Posterior cingulate gyrus (tissue), 11 donors: ENCODE measurements around the gene PYGB.

Experiments
- DNase-seq, 10 donors: peaks; one replicate each; pipeline versions ENCODE4 v3.0.0 to v3.0.0-alpha.2; 2020 to 2021; ENCODE audit warnings: mixed read lengths in 3 of 10
- intact Hi-C: fragments of 100-400 bp; cut with DNase I; formaldehyde crosslinking; loops from one replicate; pipeline ENCODE4 v1.15.1; 2023

PYGB gene

DNA sequence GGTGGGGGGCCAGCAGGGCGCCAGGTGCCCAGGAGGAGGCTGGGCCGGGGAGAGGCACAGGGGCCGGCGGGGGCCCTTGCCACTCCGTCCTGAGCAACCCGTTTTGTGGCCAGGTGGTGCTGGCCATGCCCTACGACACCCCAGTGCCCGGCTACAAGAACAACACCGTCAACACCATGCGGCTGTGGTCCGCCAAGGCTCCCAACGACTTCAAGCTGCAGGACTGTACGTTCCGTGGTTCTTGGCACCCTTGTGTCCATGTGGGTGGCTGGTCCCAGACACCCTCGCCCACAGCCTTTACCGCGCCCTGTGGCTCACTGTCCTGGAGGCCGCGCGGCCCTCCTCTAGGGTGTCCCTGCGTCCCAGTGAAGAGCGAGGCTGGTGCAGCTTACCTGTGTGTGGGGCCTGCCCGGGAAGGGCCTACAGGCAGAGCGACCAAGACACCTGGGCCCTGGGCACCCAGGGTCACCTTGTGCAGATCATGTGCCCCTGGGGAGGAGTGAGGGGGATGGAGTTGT lies 28.7 kb downstream of the PYGB start:
- DNase-seq: peak in 6 of 10 donors; percentile 5 to 71 (median 34)
- intact Hi-C loops: no loop called here

DNA sequence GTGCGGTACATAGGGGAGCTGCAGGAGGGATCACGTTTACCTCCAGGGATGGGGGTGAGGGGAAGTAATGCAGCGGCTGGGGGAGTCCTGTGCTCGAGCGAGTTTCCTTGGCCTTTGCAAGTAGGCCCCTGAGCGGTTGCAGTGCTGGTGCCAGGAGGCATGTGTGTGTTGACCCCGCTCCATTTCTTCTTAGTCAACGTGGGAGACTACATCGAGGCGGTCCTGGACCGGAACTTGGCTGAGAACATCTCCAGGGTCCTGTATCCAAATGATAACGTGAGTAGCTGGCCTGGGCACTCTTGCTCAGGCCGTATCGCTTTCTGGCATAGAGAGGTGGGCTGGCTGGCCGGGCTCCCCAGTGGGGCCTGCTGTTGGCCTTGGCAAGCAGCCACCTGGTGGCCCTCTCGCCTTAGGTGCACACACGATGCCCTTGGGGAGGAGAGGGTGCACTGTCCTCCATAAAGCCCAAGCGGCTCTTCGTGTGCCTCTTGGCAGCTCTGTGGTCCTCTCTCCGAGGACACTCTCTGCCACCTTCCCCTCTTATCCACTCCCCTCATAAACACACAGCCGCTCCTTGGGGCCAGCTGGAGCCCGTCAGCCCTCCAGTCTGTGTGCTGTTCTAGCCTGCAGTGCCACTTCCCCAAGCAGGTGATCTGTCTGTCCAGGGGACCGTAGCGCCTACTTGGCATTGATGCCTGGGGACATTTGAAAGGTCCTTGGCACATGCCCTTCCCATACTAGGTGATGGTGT lies 29.3 kb downstream of the PYGB start:
- DNase-seq: peak in 8 of 10 donors; percentile 4 to 76 (median 9)
- intact Hi-C loops: no loop called here

DNA sequence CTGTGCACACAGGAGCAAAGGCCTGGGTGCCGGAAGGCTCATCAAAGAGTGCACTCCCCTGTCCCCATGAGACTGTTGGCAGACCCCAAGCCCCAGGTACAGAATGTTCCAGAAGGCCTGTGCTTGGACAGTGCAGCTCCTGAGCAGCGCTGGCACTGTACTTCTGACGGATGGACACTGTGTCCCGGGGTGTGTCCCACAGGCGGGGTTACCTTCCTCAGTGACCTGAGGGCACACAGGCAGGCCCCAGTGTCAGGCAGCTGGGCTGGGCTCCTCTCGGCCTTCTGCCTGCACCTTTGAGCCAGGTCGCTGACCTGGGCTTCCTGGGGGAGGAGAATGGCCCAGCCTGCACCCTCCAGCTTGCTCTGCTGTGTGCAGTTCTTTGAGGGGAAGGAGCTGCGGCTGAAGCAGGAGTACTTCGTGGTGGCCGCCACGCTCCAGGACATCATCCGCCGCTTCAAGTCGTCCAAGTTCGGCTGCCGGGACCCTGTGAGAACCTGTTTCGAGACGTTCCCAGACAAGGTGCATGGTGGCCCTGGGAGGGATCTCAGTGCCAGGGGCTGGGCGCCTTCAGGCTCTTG lies 30.1 kb downstream of the PYGB start:
- intact Hi-C loops: no loop called here
- DNase-seq: peak in 7 of 10 donors; percentile 3 to 78 (median 21)

DNA sequence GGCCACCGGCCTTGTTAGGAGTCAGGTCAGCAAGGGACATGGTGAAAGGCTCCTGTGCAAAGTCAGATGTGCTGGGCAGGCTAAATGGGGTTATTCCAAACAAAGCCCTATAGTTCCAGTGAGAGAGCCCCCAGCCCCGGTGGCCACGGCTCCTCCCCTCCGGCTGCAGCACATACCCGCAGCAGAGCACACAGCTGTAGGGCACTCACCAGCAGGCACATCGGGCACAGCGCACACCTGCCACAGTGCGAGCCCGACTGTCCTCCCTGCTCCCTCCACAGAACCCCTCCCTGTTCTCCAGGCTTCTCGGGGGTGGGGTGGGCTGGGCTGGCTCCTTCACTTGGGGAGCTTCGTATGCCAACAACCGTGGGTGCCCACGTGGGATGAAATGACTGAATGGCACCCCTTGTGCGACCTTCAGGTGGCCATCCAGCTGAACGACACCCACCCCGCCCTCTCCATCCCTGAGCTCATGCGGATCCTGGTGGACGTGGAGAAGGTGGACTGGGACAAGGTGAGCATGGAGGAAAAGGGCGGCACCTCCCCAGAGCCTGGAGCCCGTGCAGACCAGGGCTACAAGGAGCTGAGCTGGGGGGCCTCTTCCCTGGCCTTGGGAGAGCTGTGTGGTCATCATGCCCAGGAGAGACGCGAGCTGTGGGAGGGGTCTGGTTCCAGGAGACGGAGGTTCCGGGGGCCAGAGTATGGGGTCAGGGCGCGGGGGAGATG lies 30.9 kb downstream of the PYGB start:
- DNase-seq: peak in 7 of 10 donors; percentile 4 to 76 (median 19)
- intact Hi-C loops: no loop called here

DNA sequence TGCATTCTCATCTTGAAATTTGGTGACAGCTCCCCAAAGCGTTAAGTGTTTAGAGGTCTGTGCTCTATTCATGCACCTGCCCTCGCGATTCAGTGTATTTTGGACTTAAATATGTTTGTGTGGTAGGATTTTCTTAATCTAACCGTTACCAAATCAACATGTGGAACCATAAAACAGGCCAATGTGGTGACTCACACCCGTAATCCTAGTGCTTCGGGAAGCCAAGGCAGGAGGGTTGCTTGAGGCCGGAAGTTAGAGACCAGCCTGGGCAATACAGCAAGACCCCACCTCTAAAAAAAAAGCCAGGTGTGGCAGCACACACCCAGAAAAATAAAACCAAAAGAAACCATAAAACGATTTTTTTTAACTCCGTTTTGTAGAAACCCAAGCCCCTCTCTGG lies 31.5 kb downstream of the PYGB start:
- intact Hi-C loops: no loop called here

DNA sequence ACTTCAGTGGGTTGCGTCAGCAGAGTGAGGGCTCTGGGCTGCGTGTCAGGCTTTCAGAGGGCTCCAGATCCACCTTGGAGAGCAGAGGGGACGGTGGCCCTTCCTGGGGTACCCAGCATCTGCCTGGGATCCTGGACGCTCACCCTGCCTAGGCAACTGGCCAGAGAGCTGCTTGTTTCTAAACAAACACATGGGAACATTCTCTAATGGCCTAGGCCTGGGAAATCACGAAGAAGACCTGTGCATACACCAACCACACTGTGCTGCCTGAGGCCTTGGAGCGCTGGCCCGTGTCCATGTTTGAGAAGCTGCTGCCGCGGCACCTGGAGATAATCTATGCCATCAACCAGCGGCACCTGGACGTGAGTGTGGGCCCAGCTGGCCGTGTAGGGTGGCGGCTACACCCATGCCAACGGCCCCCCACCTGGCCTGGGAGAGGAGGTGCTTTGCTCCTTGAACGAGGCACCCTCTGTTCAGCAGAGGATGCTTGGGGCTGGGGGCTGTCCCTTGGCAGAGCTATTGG lies 32.2 kb downstream of the PYGB start:
- intact Hi-C loops: no loop called here
- DNase-seq: peak in 7 of 10 donors; percentile 8 to 83 (median 25)

More for the DNA sequence above, 31.5 kb downstream of the PYGB start:
- DNase-seq: peak in 2 of 10 donors; percentile 12 to 45

DNA sequence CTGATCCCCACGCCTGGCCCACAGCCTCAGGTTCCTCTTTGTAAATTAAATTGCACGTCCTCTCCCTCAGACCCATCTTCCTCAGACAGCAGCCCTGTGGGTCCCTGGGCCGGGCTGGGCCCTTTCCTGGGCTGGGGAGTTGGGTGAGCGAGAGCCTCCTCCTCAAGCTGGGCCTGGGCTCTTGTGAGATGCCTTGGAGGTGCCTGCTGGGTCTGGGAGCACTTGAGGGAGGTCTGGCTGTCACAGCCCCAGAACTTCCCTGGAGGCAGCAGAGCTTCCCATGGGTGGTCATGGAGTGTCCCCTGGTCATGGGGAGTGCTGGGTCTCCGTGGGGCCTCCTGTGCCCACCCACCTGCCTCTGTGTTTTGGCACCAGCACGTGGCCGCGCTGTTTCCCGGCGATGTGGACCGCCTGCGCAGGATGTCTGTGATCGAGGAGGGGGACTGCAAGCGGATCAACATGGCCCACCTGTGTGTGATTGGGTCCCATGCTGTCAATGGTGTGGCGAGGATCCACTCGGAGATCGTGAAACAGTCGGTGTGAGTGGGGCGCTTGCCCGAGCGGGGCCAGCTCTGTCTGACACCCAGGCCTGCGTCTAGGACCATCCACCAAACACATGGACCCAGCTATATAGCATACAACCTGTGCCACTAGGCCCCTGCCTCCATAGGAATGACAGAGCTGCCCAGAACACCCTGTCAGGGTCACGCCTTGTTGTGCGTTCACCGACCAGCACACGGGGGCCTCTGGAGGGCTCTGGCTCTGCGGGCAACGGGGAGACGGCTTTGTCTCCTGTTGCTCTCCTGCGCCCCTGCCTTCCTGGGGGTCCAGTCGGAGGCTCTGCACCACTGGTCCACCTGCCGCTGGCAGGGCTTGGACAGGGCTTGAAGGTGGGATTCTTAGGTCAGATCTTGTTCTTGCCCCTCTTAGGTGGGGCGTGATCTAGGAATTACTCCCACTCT lies 33.0 kb downstream of the PYGB start:
- peak in 7 of 10 donors; percentile 4 to 82 (median 19) for DNase-seq
- intact Hi-C loops: no loop called here

DNA sequence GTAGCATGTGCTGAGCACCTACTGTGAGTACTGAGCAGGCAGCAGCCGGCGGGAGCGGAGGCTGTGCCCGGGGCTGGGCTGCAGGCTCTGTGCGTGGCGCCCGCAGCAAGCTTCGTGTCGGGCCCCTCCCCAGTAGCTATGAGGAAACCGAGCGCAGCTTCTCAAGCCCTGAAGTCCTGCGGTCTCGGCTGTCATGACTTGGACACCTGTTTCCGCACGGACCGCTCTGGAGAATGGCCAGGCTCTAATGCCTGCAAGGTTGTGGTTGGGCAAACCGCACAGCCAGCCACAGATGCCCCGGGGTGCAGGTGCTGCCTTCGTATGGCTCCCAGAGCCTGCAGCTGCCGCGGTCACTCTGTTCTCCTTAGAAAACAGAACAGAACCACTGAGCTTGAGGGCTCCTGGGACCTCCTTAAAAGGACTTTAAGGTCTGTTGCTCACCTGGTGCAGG lies 33.7 kb downstream of the PYGB start:
- peak in 7 of 10 donors; percentile 3 to 82 (median 12) for DNase-seq
- intact Hi-C loops: no loop called here

DNA sequence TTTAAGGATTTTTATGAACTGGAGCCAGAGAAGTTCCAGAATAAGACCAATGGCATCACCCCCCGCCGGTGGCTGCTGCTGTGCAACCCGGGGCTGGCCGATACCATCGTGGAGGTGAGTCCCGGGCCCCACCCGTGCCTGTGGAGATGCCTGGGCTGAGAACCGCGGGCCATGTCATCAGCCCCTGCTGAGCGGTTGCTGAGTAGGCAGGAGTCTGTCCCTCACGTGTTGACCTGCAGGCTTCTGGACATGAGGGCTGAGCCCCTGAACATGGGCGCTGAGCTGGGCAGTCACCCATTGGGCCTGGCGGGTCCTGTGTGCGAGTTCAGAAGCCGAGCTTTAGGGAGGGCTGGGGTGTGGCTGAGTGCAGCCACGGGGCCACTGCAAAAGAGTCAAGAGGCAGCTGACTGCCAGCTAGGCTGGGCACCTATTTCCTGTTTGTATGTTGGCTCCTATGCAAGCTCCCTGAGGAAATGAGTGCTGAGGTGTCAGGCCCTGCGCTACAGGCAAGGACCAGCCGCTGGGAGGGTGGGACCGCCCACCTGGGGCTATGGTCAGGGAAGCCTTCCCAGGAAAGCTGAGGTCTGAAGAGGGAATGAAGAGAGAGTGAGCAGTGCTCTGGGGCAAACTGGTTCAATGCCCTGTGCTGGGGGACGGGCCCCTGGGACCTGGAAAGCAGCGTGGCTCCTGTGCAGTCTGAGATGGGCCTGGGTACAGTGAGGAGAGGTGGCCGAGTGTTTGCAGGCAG lies 34.3 kb downstream of the PYGB start:
- DNase-seq: peak in 8 of 10 donors; percentile 2 to 70 (median 18)
- intact Hi-C loops: no loop called here

DNA sequence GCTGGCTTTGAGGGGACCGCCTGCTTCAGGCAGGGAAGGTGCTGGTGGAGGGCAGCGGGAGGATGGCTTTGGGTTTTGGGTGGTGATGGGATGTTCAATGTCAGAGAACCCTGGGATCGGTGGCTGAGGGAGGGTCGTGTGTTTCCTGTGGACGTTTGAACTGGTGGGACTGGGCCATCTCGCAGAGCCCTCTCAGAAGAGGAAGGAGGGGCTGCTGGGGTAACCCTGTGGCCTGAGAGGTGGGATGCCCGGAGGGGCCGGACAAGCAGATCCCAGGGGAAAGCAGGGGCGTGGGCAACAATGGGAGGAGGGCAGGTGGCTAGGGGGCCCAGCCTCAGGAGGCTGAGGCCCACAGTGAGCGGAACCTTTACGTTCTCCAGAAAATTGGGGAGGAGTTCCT lies 34.9 kb downstream of the PYGB start:
- intact Hi-C loops: no loop called here

DNA sequence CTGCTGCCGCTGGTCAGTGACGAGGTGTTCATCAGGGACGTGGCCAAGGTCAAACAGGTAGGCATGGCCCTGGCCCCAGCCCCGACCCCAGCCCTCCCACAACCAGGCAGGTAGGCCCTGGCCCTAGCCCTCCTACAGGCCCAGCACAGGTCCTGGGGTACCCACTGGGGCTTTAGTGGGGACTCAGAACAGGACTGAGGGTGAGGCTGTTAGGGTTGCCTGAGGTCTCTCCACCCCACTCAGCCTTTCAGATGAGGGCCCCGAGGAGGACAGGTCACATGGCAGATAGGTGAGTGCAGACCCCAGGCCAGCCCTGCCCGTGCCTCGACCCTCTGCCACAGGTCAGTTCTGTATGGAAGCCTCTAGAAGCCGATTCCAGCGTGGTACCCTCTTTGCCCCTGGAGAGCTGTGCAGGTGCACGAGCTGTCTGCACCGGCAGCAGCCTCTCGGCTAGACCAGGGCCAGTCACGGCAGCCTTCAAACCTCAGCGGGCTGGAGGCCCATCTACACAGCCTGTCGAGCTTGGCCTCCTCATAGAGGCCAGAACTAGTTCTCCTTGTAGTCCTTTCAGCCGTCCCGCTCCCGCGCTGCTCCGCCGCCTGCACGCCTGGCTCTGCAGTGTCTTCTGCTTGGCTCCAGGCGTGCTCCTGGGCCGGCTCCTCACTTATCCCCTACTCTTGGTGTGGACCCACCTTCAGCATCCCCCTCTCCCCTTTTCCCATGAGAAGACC lies 35.5 kb downstream of the PYGB start:
- DNase-seq: peak in 7 of 10 donors; percentile 4 to 79 (median 9)
- intact Hi-C loops: no loop called here

More for the DNA sequence above, 34.9 kb downstream of the PYGB start:
- DNase-seq: peak in 6 of 10 donors; percentile 2 to 76 (median 29)

DNA sequence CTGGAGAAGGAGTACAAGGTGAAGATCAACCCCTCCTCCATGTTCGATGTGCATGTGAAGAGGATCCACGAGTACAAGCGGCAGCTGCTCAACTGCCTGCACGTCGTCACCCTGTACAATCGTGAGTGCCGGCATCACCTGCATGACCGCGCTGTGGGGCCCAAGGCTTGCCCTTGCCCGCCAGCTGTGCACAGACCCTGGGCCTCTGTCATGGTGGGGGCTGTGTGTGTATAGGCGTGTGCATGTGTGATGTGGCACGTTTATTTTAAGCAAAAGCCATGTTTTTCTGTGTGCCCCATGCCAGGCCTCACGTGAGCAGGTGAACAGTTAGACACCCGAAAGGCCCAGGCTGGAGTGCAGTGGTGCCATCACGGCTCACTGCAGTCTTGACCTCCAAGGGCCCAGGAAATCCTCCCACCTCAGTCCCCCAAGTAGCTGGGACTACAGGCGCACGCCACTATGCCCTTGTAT lies 36.3 kb downstream of the PYGB start:
- peak in 6 of 10 donors; percentile 2 to 72 (median 16) for DNase-seq
- intact Hi-C loops: no loop called here

DNA sequence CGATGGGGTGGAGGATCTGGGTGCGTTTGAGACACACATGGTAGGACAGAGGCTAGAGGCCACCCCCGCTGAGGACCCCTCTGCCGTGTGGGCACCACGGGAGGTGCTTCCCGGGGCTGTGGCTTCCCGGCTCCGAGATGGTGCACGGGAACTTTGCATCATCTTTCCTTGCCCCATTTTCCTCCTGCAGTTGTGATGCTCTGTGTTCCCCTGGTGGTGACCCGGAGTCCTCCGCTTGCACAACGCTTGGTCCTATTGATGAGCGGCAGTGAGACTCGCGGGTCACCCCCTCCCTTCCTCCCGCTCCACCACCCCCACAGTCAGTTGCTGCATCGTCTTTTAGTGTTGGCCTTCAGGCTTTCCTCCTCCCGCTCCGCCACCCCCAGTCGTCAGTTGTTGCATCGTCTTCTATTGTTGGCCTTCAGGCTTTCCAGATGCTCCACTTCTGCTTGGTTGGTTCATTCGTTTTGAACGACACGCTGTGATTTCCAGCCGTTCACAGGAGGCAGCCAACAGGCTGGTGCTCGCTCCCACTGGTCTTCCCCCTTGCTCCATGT lies 37.3 kb downstream of the PYGB start:
- DNase-seq: peak in 9 of 10 donors; percentile 9 to 89 (median 34)
- intact Hi-C loops: no loop called here

DNA sequence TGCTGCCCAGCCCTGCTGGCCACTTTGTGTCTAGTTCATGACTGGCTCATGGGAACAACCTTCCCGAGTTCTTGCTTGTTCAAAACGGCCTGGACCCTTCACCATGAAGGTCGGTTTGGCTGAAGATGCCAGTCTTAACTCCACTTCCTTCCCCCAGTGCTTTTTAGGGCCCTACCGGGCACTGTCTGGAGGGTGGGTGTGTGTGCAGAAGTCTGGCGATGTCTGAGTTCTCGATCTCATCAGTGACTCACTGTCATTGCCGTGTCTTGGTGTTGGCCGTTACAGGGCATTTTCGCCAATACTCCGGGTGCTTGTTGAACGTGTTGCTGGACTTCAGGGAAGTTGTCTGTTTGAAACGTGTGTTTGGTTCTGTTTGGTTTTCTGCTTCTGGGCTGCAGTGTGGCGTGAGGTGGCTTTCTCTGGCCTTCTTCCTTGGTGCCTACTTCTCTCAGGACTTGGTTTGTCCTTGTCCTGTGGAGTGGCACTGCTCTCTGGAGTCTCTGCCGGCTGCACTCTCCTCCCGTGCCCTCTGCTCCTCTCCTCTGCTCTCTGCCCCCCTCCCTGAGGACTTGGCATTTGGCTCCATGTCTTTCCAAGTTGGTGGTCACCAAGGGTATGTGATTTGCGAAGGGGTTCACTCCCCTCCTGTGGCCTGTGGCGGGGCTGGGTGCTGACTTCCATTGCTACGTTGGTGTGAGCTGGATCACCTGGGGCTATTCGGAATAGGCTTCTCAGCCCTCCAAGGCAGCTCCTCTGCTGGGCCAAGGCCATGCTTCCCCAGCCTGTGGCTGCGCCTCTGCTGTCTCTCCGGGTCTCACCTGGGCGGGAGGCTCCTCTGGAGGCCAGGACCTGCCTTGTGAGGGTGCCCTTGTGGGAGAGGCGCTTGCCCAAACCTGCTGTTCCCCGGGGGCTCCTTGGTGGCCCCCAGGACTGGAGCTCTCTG lies 38.2 kb downstream of the PYGB start:
- DNase-seq: peak in 8 of 10 donors; percentile 1 to 71 (median 16)
- intact Hi-C loops: no loop called here

DNA sequence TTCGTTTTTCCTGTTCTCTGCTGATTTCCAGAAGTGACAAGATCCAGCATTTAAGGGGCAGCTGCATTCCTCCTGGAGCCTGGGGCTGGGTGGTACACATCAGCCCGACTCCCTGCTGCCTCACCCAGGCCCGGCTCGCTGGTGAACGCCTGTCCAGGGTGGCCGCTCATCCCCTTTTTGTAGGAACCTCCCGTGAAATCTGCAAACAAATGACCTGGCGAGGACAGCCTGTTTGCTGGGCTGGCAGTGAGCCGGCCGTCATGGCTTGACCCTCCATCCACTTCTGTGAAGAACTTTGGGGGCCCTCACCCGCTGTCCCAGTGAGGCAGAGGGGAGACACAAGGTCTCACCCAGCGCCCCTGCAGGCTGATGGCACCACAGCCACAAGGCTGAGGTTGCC lies 39.0 kb downstream of the PYGB start:
- DNase-seq: peak in 5 of 10 donors; percentile 7 to 57 (median 53)
- intact Hi-C loops: no loop called here

DNA sequence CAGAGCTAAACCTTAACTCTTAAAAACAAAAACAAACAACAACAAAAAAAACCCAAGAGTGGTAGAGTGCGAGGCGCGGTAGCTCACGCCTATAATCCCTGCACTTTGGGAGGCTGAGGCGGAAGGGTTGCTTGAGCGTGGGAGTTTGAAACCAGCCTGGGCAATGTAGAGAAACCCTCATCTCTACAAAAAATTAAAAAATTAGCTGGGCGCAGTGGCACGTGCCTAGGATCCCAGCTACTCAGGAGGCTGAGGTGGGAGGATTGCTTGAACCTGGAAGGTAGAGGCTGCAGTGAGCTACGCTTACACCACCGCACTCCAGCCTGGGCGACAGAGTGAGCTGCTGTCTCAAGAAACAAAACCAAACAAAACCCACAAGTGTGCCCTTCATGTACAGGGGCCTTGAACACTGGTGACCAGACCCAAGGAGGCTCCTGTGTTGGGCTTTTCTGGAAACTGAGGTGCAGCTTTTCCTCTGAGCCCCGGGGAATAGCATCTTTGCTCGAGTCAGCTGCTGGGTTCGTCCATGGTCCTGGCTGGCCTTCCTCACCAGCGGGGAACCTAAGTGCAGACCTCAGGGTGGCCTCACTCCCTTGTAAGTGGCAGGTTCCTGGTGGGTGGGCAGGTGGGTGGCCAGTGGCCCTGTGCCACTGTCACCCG lies 39.9 kb downstream of the PYGB start:
- intact Hi-C loops: no loop called here
- DNase-seq: peak in 5 of 10 donors; percentile 3 to 58 (median 47)
